Glomerular endothelial cell (primary cell): Measurements from ENCODE around the gene CAPN13. TPM values are rescaled to one million over a fixed set of nuclear protein-coding genes. Genes with fewer than 3 reads are reported as not detected.

Experiments used
- DNase-seq: peaks from one replicate; pipeline ENCODE4 v3.0.0-alpha.2; 2011; ENCODE audit warnings: low read depth, low spot score; ENCODE audit errors: extremely low read depth
- total RNA-seq: library from RNA; depleted of rRNA; stranded (reverse); fragments of >200 nt; gene quantifications from 2 replicates; pipeline ENCODE4 v1.2.3, GENCODE V29; 2015

Gene CAPN13
- total RNA-seq, 1 donor from 2014 or later: not detected

DNA sequence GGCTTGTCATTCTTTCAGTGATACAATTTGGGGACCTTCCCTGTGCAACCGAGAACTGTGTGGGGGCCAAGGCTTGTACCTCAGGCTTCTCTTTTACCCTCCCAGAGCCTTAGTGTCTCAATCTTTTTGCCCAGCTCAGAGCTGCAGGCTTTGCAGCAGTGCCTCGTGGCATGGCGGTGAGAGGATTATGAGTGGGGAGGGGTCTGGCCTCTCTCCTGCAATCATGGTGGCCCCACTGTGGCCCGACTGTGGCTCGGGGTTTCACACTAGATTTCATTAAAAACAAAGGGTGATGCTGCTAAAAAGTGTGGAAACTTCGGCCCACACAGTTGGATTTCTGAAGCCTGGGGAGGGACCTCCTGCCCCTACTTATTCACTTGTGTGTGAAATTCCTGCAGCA, 75.5 kb downstream of the CAPN13 start:
- no peak for DNase-seq

DNA sequence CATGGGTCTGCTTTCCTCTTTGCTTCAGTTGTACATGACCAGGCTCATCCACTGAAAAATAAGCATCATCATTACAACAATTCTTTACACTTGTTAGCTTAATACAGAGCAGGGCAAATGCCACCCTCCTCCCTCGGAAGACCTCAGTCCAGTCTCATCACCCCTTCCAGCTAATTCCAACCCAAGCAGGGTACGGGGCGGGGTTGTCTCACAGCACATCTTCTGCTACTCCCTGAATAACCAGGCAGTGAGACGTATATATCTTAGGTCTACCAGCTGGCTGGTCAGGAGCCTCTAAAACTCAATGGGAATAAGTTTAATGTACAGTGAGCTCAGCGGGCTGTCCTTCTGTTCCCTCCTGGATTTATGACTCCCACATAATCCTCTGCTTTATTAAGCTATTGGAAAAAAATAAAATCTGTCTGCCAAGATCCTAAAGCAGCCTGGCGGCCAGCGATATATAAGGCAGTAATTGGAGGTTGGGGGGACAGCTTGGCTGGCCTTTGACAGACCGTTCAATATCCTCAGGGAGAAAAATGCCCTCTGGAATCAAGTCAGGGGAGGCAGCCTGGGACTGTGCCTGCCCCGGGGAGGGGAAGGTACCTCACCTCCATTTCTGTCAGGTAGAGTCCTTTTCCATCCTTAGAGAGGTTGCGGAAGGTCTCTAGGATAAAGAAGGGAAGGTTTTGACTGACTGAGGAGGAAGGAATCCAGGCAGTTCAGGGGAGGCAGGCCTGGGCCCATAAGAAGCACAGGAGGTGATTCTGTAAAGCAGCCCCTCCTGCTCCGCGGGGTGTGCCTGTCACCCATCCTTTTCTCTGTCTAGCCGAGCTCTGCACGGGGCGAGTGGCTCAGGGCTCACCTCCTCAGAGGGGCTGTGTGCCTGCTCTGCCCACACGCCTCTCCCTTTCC, 76.3 kb downstream of the CAPN13 start:
- no peak for DNase-seq

DNA sequence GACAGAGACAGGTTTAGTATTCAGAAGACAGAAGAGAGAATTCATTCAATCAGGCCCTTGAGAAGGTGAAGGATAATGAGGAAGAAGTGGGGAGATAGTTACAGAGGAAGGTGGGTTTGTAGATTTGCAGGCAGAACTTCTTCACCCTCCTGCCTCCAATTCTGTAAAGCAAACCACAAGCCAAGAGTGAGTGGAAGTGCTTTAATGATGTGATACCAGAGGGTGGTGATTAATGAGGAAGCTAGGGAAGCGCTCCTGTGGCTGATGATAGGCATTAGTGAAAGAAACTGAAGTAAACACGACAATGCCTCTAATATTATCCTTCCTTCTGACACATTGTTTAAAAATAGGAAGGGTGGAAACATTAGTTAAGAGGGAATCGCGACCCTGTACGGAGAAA, 78.2 kb downstream of the CAPN13 start:
- no peak for DNase-seq

DNA sequence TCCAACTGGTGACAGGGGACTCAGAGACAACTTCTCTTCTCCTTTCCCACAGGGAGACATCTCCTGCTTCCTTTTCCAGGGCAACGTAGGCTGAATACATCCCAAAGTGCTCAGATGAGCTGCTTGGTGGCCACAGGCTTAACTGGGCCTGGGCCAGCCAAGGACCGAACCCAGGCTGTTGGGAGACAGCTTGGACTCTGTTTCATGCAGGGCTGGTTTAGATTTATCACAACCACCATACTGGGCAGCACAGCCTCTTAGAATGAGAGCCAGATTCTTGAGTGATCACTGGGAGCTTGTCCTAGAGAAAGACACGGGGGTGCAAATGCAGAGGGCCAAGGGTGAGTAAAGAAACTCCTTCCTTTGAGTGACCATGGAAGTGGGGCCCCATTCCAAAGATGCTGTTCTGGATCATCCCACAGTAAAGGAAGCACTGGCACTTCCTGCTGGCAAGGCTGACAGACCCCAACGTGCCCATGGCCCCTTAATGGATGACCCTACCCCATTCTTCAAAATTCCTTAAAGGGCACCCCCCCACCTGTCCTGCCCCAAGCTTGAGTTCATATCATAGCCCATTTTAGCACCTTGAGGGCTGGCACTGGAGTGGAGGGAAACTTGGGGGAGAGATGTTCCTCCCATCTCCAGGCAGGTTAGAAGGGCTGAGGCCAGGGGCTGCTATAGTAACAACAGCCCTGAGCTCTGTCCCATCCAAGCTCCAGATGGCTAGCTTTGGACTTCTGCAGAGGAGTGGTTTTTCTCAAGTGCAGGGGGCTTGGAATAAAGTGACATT, 84.1 kb downstream of the CAPN13 start:
- no peak for DNase-seq

DNA sequence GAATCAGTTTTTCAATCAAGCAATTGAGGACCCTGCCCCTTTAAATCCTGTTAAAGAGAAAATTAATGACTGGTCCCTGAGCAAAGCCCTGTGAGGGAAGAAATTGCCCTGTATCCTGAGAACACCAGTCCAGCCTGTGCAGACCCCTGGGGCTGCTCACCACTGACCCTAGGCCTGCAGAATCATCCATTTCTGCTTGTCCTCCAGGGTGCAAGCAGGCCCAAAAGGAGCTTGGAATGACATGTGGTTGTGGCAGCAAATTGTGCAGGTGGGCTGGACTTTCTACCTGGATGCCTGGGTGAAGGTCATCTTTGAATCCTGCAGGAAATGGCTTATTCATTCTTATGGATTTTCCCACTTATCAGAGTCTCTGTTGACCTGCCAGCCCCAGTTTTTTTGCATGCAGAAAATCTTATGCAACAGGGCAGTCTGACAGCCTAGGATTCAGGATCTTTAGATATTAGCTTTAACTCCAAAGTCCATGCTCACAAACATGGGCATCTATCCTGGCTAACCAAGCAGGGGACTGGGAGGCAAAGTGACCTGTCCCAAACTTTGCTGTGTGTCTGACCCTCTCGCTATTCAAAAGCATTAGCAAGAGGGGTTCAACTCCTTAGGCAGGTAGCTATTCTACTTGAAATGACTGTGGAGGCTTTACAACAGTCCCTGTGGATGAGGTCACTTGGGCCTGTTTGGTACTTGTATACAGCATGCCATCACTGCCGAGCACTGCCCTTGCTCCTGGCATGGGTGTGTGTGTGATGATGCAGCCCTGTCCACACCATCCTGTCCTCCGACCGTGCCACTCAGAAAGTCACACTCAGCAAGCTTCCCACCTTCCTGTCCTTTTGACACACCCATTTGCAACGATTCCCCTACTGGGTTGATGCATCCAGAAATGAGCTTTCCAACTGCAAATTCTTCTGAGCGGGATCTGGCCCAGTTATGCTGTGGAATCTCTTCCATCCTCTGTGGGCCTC, 85.3 kb downstream of the CAPN13 start:
- no peak for DNase-seq

DNA sequence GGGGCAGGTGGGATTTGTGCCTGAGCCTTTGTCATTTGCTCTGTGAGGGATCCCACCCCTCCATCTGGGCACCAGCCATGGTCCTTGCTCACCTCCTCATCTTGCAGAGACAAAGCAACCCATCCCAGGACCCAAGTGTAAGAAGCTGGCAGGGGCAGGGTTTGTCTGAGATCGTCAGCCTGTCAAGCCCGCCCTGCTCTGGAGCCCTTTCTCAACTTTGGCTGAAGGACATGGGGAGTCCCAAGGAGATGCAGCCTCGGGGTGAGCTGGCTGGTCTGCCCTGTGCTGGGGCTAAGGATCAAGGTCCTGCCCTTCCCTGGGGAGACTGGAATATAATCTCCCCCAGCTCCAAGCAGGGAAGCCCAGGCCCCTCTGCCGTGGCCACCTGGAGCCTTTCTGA, 86.0 kb downstream of the CAPN13 start:
- no peak for DNase-seq

DNA sequence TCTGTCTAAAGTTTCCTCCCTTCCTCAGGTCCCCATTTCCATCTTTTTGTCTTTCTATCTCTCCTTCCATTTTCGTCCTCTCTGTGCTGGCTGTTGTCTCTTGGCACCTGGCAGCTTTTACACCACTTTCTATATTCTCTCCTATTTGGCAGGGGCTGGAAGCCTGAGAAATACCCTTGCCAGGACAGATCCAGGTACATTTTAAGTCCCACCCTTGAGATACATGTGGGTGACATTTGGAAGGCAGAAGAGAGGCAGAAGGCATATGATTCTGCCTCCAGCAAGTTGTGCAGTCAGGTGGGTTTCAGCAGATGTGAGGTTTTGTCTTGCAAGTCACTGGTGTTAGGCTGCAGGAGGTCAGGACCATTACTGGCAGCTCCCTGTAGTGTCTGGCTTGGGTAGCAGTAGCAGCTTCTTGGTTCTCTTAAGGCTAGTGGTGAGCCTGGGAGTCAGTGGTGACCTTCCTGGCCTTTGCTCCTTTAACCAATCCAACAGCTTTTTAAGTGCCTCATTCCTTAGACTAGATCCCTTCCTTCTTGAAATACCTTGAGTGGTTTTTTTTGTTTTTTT, 90.1 kb downstream of the CAPN13 start:
- DNase-seq: no peak

DNA sequence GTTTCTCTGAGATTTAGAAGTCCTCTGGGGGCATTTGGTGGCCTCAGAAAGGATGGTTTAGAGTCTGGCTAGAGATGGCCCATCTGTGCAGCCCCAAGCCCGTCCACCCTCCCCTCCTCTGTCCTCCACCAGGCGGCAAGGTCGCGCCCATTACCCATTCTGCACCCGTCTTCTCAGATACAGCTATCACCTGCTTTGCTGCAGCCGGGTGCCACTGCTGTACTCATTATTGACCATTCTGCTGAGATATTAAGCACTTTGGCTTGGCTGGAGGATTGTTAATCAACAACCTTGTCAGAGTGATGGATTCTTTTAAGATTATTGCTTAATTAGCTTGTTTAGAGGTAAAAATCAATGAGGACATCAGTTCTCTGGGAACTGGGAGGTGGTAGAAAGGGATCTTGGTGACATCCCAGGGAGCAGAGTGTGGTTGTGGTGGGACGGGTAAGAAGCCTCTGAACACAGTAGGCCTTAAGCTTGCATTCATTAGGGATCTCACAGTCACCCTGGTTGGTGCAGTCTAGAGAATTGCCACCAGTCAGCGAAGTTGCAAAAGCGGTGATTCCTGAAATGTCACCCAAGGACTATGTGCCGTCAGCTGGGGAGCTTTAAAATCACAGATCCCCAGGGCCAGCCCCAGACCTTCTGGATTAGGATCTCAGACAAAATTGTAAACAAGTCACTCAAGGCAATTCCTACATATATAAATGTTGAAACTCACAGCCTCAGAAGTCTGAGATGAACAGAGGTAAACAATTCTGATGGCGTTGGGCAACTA, 90.9 kb downstream of the CAPN13 start:
- no peak for DNase-seq

DNA sequence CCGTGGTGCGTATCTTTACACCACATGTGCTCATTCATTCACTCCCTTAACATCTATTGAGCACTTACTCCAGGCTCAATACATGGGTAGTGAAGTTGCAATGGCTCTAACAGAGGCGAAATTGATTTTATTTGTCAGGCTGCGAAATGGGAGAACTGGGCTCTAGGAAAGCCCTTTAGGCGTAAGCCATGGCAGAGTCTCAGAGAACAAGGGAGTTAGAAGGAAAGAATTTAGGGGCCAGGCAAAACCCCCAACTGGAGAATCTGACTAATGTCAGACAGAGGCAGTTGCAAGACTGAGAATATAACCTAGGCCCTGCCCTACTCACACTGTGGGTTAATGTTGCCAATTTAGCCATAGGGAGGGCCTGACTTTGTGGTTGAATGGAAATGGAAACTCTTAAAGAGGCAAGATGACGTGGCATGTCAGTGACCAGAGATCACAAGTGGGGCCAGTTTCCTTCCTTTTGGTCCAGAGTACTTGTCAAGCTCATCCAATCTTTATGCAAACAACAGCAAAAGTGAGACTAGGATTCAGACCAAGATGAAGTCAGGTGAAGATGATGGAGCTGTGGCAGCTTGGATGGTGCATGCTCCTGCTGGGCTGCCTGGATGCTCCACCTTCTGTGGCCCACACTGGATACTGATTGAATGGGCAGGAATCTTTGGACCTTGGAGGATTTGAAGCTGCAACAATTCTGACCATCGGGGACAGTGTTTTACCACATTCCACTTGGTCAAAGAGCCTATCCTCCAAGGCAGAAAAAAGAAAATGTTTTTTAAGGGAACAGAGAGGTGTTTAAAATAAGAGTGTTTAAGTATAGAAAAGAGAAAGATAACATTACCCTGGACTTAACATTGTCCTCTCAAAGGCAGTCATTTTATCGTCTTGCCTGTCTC, 92.2 kb downstream of the CAPN13 start:
- no peak for DNase-seq

DNA sequence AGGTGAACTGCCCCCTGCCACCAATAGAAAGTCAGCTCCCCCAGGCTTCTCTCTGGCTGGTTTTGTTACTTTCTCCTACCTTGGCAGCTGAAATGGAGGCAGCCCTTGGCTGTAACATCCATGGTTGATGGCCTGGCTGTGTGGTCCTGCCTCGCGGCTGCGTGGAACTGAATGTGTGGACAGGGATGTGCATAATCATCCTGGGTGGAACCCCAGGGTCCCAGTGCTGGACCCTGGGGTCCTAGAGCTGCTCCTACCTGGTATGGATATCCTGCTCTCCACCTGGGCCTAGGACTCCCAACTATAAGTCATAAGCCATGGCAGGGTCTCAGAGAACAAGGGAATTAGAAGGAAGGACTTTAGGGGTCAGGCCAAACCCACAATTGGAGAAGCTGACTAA, 93.5 kb downstream of the CAPN13 start:
- DNase-seq: no peak

DNA sequence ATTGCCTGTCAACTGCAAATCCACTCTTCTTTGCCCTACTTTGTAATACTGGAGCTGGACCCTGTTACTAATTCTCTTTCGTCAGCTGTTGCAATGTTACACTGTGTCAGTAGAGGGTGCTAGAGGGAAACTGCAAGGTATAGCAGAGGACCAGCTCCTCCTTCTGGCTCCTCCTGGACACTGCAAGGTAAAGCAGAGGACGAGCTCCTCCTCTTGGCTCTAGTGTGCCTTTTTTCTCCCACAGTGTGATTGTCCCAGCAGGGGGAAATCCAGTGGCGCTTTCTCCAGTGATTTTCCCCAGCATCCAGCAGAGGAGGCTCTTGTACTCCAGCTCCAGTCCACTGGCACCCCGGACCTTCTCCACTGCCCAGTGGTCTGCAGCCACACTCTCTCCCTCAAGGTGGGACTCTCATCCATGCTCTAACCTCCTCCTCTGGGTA, 95.6 kb downstream of the CAPN13 start:
- peak; percentile 78 for DNase-seq

DNA sequence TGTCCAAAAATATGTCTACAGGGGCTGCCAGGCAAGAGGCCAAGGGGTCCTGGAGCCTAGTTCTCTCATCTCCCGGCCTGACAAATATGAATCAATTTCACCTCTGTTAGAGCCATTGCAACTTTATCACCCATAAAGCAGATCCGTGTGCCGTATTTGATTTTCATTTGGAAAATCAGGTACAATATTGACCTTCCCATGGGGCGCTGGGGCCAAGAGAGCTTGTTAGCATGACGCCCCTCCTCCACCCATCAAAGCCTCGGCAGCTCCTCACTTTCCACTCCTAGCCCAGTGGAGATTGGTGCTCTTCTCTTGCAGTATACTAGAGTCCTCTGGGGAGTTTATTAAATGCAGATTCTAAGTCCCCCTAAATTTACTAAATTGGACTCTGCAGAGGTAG, 96.8 kb downstream of the CAPN13 start:
- no peak for DNase-seq

DNA sequence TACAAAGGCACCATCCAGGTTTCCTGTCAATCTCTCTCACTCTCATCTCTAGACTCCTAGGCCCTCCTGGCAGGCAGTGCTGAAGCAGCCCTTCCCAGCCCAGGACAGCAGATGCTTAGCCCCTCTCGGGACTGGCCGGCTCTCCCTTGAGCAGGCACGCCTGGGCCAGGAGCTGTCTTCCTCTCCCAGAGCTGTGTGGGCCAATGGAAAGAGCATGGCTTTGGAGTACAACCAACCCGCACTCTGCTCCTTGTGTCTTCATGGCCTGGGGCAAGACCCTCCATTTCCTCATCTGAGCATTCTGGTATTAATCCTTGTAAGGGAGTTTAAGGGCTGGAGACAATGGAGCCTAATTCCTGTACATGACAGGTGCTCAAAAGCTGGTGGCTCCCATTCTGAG, 97.2 kb downstream of the CAPN13 start:
- no peak for DNase-seq

DNA sequence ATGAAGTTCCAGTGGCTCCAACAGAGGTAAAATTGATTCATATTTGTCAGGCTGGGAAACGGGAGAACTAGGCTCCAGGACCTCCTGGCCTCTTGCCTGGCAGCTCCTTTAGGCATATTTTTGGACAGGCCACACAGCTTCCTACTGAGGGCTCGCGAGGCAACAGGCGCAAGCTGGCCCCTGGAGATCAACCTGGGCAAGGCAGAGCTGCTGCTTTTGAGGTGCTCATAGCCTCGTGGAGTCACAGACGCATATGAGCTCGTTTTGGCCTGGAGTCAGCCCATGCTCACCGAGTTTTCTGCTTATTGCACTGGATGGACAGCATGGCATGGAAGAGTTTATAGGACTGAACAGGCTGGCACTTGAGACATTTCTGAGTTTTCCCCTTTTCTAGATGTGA, 97.7 kb downstream of the CAPN13 start:
- DNase-seq: no peak

DNA sequence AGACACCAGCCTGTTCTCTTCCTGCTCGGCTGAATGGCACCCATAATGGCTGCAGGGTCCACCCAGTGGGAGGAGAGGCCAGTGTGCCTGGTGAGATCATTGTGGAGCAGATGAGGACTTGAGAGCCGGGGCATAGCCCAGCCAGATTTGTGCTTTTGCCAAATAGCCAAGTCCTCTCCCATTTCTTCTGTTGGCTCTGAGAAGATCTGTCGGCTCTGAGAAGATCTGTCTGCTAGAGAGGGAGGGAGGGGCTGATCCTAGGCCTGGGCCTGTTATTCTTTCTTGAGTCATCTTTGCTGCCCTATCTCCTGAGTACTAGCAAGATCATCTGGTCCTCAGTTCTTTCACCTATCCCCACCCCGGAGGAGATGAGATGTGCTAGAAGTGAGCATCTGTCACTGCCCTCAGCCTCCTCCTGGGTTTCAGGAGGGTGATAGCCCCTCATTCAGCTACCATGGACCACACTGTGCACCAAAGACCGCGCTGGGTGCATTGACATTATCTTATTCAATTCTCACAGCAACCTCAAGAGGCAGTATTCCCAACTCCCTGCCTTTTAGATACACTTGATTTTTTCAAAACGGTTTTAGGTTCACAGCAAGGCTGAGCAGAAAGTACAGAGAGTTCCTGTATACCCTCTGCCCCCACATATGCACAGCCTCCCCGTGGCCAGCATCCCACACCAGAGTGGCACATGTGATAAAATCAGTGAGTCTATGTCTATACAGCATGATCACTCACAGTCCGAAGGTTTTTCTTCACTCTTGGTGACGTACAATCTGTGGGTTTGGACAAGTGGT, 98.6 kb downstream of the CAPN13 start:
- DNase-seq: no peak

DNA sequence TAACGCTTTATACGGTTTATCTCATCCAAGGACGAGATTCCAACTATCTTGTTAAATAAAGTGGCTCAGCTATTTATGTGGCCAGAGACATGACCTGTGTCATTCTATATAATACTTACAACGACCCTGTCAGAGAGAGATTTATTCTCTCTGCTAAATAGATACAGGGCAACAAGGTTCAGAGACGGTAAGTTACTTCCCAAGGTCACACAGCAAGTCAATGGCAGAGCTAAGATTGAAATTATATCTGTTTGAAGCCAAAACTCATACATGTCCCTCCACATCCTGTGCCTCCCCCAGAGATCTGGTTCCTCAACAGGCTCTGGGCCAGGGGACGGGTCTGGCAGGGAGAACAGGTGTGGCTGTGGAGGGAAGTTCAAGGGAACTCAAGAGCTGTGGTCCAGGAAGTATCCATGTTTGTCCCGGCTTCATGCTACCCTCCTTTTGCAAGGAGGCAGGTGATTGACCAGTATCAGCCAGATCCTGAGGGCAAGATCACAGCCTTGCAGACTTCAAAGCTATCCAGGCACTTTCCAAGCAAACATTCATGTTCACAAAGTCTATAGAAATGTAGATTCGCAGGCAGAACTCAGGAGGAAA, 99.8 kb downstream of the CAPN13 start:
- DNase-seq: no peak

DNA sequence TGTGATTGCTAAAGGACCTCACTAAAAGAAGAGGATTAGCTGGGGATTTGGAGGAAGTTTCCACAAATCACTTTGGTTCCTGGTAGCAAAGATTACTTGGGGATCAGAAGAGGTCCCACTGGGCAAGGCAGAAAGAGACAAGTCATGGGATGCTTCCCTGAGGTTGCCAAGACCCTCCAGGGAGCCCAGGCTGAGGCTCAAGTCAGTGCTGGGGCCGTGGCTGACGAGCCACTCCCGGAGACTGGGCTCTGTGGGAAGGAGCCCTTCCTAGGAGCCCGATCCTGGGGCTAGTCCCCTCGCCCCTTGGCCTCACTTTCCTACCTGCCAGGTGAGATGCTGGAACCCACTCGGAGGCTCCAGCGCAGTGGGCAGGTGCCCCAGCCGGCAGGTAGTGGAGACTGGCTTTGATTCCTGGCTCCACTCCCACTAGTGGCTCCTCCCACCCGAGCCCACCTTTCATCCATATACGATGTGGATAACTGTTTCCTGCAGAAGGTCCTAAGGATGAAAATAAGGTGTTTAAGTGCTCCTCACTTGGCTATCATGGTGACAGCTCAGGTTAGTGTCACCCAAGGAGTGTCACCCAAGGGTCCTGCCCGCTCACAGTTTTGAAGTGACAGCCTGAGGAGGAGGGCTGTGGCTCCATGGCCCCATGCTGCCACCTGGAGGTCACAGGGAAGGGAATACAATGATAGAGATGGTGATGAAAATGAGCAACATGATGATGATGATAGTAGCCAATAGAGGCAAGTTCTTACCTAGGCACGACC, 100.5 kb downstream of the CAPN13 start:
- no peak for DNase-seq
